PC-3 (cell line): Measurements from ENCODE around the gene RPL19. TPM values are rescaled to one million over a fixed set of nuclear protein-coding genes. Genes with fewer than 3 reads are reported as not detected.

Source experiments
- ATAC-seq: fragments of 200-7000 bp; cut with Tn5 transposase; 2 replicates; pipeline ENCODE4 v1.9.1; 2020; ENCODE audit warnings: mild to moderate bottlenecking, moderate library complexity
- BruUV-seq: library from RNA; stranded (reverse); fragments of 400-500 nt; replicated peaks from 2 replicates; lab custom pipeline; 2021; lab: Mats Ljungman, UMichigan
- CTCF ChIA-PET: fragments of 300-600 bp; sonication (Branson Sonifier 250); formaldehyde crosslinking; loops from one replicate; lab custom pipeline; 2022; ENCODE audit warnings: antibody characterized with exemption; lab: Charles Lee
- POLR2A ChIA-PET: fragments of 300-600 bp; sonication (Branson Sonifier 250); formaldehyde crosslinking; loops from one replicate; lab custom pipeline; 2022; ENCODE audit warnings: antibody characterized with exemption; ENCODE audit not compliant: unreplicated experiment; lab: Charles Lee
- DNase-seq: peaks from one replicate; pipeline ENCODE4 v3.0.0-alpha.2; 2015
- H2AFZ ChIP-seq: fragments of 300-600 bp; sonication (generic); 2 replicates; pipeline ENCODE4 v1.6.0; 2016; ENCODE audit warnings: antibody characterized with exemption, low read length
- H3F3A ChIP-seq: fragments of 300-600 bp; sonication (generic); one replicate; pipeline ENCODE4 v1.6.0; 2017; ENCODE audit warnings: antibody characterized with exemption, low read length, control low read depth, mild to moderate bottlenecking; ENCODE audit not compliant: unreplicated experiment
- H3K27ac ChIP-seq: fragments of 300-600 bp; sonication (generic); 2 replicates; pipeline ENCODE4 v1.5.1; 2016; ENCODE audit warnings: mild to moderate bottlenecking, low read length
- H3K27me3 ChIP-seq: fragments of 300-600 bp; sonication (generic); 2 replicates; pipeline ENCODE4 v1.6.1; 2016; ENCODE audit warnings: low read length, mixed read lengths
- H3K36me3 ChIP-seq: fragments of 300-600 bp; sonication (generic); 2 replicates; pipeline ENCODE4 v1.6.1; 2016; ENCODE audit warnings: low read depth, mixed run types, low read length, mixed read lengths
- H3K4me1 ChIP-seq: fragments of 300-600 bp; sonication (generic); 2 replicates; pipeline ENCODE4 v1.5.1; 2016; ENCODE audit warnings: low read length; ENCODE audit not compliant: insufficient read depth
- H3K4me2 ChIP-seq: fragments of 300-600 bp; sonication (generic); 2 replicates; pipeline ENCODE4 v1.6.0; 2016; ENCODE audit warnings: low read length
- H3K4me3 ChIP-seq: fragments of 300-600 bp; sonication (generic); 2 replicates; pipeline ENCODE4 v1.5.1; 2016; ENCODE audit warnings: mild to moderate bottlenecking, low read length, mixed read lengths
- H3K79me2 ChIP-seq: fragments of 300-600 bp; sonication (generic); 2 replicates; pipeline ENCODE4 v1.6.1; 2017; ENCODE audit warnings: low read length, mixed read lengths
- H3K9ac ChIP-seq: fragments of 300-600 bp; sonication (generic); 2 replicates; pipeline ENCODE4 v1.6.0; 2016; ENCODE audit warnings: mild to moderate bottlenecking, low read length
- H3K9me2 ChIP-seq: fragments of 300-600 bp; sonication (generic); replicated peaks from 2 replicates; pipeline ENCODE4 v1.6.1; 2016; ENCODE audit warnings: mixed run types, low read length, mixed read lengths
- H3K9me3 ChIP-seq: fragments of 300-600 bp; sonication (generic); 2 replicates; pipeline ENCODE4 v1.6.1; 2016; ENCODE audit warnings: low read length, mixed read lengths
- H4K20me1 ChIP-seq: fragments of 300-600 bp; sonication (generic); 2 replicates; pipeline ENCODE4 v1.6.1; 2016; ENCODE audit warnings: low read length, mixed read lengths
- EZH2 ChIP-seq: fragments of 300-600 bp; sonication (generic); IDR thresholded peaks from one replicate; pipeline ENCODE4 v1.6.1; 2017; ENCODE audit warnings: antibody characterized with exemption, mild to moderate bottlenecking, low read length; ENCODE audit not compliant: unreplicated experiment
- EZH2phosphoT487 ChIP-seq: fragments of 300-600 bp; sonication (generic); IDR thresholded peaks from 2 replicates; pipeline ENCODE4 v1.6.1; 2018; ENCODE audit warnings: mild to moderate bottlenecking, antibody characterized with exemption, low read length, borderline replicate concordance
- intact Hi-C: fragments of 100-400 bp; cut with micrococcal nuclease; formaldehyde crosslinking; loops from 2 replicates; pipeline ENCODE4 v1.9.0; 2023
- total RNA-seq: library from RNA; depleted of rRNA; stranded (reverse); fragments of >200 nt; gene quantifications from 2 replicates; pipeline ENCODE4 v1.2.3, GENCODE V29; 2014
- TF ChIP-seq, protein P1 (sequence below): fragments of 300-600 bp; sonication (generic); conservative IDR thresholded peaks from 2 replicates; pipeline ENCODE4 v1.5.1; 2017; ENCODE audit warnings: antibody characterized with exemption, low read depth, mild to moderate bottlenecking, low read length

RPL19 gene
- total RNA-seq, 1 experiment from 2014 or later = 2,509 TPM

DNA sequence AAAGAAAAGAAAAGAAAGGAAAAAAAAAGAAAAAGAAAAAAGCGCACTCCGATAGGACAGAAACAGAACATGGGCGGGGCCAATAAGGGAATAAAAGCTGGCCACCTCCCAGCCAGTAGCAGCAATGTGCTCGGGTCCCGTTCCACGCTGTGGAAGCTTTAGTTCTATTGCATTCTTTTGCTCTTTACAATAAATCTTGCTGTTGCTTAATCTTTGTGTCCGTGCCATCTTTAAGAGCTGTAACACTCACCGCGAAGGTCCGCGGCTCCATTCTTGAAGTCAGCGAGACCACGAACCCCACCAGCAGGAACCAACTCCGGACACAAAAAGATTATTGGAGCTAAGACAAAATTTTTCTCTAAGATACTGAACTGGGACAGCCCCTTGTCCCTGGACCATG is 31.0 kb upstream of the RPL19 start:
- H3F3A ChIP-seq = no peaks in the 10 kb centered on the region
- H3K4me2 ChIP-seq = no peak overlapping the region
- H3K9me2 ChIP-seq = no peaks in the 10 kb centered on the region
- H3K4me1 ChIP-seq = no peaks in the 10 kb centered on the region
- no peaks in the 10 kb centered on the region for H3K36me3 ChIP-seq
- no peak overlapping the region for H3K9ac ChIP-seq
- intact Hi-C loops = no loop called here
- no peak for DNase-seq
- no peak for TF ChIP-seq EZH2phosphoT487
- no peak for TF ChIP-seq EZH2
- TF ChIP-seq, protein P1, sequence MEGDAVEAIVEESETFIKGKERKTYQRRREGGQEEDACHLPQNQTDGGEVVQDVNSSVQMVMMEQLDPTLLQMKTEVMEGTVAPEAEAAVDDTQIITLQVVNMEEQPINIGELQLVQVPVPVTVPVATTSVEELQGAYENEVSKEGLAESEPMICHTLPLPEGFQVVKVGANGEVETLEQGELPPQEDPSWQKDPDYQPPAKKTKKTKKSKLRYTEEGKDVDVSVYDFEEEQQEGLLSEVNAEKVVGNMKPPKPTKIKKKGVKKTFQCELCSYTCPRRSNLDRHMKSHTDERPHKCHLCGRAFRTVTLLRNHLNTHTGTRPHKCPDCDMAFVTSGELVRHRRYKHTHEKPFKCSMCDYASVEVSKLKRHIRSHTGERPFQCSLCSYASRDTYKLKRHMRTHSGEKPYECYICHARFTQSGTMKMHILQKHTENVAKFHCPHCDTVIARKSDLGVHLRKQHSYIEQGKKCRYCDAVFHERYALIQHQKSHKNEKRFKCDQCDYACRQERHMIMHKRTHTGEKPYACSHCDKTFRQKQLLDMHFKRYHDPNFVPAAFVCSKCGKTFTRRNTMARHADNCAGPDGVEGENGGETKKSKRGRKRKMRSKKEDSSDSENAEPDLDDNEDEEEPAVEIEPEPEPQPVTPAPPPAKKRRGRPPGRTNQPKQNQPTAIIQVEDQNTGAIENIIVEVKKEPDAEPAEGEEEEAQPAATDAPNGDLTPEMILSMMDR = no peak
- CTCF ChIA-PET = no interaction called here
- no peaks in the 10 kb centered on the region for H4K20me1 ChIP-seq
- no peak overlapping the region for H3K4me3 ChIP-seq
- ATAC-seq = no peak
- no peak overlapping the region for H2AFZ ChIP-seq
- no TSS peak for BruUV-seq
- H3K79me2 ChIP-seq = no peaks in the 10 kb centered on the region
- H3K27ac ChIP-seq = no peak overlapping the region
- H3K9me3 ChIP-seq = no peaks in the 10 kb centered on the region
- H3K27me3 ChIP-seq = no peaks in the 10 kb centered on the region
- POLR2A ChIA-PET = no interaction called here

DNA sequence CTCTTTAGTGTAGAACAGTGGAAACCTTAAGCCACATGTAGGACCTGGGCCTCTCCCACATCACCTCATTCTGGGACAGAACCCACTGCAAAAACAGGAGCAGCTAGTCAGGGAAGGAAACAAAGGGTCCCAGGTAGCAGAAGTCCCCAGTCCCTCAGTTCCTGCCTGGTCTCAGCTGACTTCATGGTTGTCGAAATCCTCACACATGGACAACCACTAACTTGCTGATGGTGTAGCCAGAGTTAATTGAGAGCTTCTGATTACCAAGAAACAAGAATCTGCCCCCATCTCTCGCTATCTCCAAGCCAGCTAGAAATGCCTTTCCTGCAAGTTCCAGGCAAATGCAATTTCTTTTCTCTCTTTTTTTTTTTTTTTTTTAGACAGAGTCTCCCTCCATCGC is 30.6 kb upstream of the RPL19 start:
- Histone ChIP-seq H3K9ac (no peak overlapping the region), H3K9me3 (no peaks in the 10 kb centered on the region), H3K4me2 (no peak overlapping the region), H2AFZ (no peak overlapping the region), H3K36me3 (no peaks in the 10 kb centered on the region), H3K79me2 (no peaks in the 10 kb centered on the region), H3K4me1 (no peaks in the 10 kb centered on the region), H3K27me3 (no peaks in the 10 kb centered on the region), H3K4me3 (no peak overlapping the region), H3F3A (no peaks in the 10 kb centered on the region), H3K9me2 (no peaks in the 10 kb centered on the region), H4K20me1 (no peaks in the 10 kb centered on the region), H3K27ac (no peak overlapping the region)
- intact Hi-C loops = no loop called here
- ChIA-PET CTCF (no interaction called here), POLR2A (no interaction called here)
- BruUV-seq = no TSS peak
- DNase-seq (no peak), ATAC-seq (no peak)
- TF ChIP-seq, protein P1 = no peak
- TF ChIP-seq EZH2 (no peak), EZH2phosphoT487 (no peak)

DNA sequence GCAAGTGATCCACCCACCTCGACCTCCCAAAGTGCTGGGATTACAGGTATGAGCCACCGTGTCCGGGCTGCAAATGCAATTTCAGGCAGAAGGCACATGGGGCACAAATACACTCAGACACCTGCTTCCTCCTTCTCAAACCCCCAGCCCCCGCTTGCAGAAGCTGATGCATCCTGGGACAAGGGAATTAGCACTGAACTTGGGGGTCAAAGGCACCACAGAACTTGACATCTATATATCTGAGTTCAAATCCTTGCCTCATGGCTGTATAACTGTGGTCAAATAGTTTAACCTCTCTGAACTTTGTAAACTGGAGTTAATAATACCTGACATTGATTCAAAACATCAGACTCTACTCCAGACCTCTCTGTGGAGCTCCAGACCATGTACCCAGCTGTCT is 30.0 kb upstream of the RPL19 start:
- no peak overlapping the region for H3K4me3 ChIP-seq
- H3K79me2 ChIP-seq = no peaks in the 10 kb centered on the region
- intact Hi-C loops = no loop called here
- BruUV-seq = no TSS peak
- H3K9ac ChIP-seq = no peak overlapping the region
- H3F3A ChIP-seq = no peaks in the 10 kb centered on the region
- ATAC-seq (no peak), DNase-seq (no peak)
- TF ChIP-seq, protein P1 = no peak
- TF ChIP-seq EZH2 (no peak), EZH2phosphoT487 (no peak)
- no peak overlapping the region for H3K4me2 ChIP-seq
- no peak overlapping the region for H3K27ac ChIP-seq
- H3K9me2 ChIP-seq = no peaks in the 10 kb centered on the region
- no peaks in the 10 kb centered on the region for H4K20me1 ChIP-seq
- no peaks in the 10 kb centered on the region for H3K27me3 ChIP-seq
- ChIA-PET POLR2A (no interaction called here), CTCF (no interaction called here)
- H3K36me3 ChIP-seq = no peaks in the 10 kb centered on the region
- no peak overlapping the region for H2AFZ ChIP-seq
- H3K9me3 ChIP-seq = no peaks in the 10 kb centered on the region
- H3K4me1 ChIP-seq = no peaks in the 10 kb centered on the region
